GM12892 (cell line): ENCODE data around the gene EMP2.
"Not testable (repeated sequence)": the region's sequence is repeated elsewhere in the genome, so short reads cannot be mapped to it uniquely, and the experiment has no call there.

Experiments
- DNase-seq: peaks from one replicate; pipeline ENCODE4 v3.0.0; 2011; ENCODE audit not compliant: insufficient read length
- FAIRE-seq: peaks from 2 replicates; lab custom pipeline; 2011; peaks lifted over from hg19 to GRCh38; lab: Jason Lieb, UNC
- POLR2A ChIP-seq: IDR thresholded peaks from 2 replicates; pipeline ENCODE4 v1.6.1; 2011; ENCODE audit warnings: low read depth, low read length, control low read depth
- POLR2AphosphoS5 ChIP-seq: IDR thresholded peaks from 2 replicates; pipeline ENCODE4 v1.6.1; 2011; ENCODE audit warnings: low read depth, low read length, control low read depth
- TAF1 ChIP-seq: IDR thresholded peaks from 2 replicates; pipeline ENCODE4 v1.6.1; 2011; ENCODE audit warnings: low read depth, mild to moderate bottlenecking, control low read depth, low read length, borderline replicate concordance

Gene EMP2

DNA sequence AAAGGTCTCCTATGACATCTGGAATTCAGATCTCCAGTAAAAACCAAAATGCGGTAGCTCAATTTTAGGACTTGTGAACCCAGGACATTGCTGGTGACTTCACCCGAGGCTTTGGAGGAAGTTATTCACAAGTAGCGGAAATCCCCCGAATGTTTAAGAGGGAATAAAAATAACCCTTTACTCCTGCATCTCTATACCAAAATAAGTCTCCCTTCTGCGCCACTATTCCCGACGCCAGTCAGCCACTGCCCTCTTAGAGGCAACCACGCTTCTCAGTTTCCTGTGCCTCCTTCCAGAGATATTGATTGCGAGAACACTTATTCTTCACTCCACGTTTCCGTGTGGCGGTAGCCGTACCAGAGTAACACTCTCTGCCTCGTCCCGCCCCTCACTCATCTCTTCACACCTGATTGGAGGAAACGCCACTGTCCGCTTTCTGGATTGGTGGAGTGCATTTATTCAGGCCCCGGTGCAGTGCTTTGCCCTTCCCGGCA, 27.4 kb downstream of the EMP2 start:
- no peak for TF ChIP-seq POLR2AphosphoS5
- TF ChIP-seq TAF1: 0 out of 2 replicates have a peak, but pooled peaks have one; percentile 17
- FAIRE-seq: peak; percentile 79
- peak; percentile 68 for DNase-seq

DNA sequence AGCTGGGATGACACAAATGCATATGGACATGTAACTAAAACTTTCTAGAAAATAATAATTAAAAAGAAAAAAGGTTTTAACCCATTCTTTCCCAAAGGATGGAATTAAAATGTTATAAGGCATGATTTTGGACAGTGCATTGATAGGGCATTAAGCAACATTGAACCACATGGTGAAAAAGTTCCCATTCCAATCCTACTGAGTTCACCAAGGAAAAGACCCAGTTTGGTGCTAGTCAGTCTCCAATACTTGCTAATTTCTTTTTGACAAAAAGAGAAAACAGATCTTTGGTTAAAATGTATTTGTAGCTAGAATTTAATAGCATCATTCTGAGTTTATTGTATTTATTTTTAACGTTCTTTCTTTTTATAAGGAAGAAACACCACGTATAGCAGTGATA, 28.1 kb downstream of the EMP2 start:
- DNase-seq: no peak
- no peak for FAIRE-seq
- TF ChIP-seq TAF1 (no peak), POLR2A (no peak), POLR2AphosphoS5 (no peak)

DNA sequence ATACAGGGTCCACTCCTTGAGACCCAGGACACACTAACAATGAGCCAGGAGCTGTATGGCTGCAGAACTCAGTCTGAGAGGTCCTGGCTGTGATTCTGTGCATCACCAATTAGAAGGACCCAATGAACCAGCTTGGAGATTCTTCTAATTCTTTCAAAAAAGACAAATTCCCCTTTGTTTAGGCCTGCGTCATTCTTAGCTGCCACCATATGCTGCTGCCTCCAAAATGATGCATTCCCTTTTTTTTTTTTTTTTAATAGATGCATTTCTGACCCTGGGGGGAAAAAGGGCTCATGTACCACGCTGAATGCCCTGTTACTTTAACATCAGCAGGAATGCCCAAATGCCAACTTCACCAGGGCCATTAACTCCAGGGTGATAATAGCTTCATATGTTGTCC, 28.5 kb downstream of the EMP2 start:
- TF ChIP-seq POLR2A: no peak
- FAIRE-seq: no peak
- DNase-seq: no peak

DNA sequence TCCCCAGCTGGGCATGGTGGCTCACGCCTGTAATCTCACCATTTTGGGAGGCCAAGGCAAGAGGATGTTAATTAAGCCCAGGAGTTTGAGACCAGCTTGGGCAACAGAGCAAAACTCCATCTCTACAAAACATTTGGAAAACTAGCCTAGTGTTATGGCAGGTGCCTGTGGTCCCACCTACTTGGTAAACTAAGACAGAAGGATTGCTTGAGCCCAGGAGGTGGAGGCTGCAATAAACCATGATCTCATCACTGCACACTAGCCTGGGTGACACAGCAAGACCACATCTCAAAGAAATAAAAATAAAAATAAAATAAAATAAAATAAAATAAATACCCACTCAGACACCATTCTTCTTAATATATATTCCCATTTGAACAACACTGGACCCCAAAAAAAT, 32.0 kb downstream of the EMP2 start:
- FAIRE-seq (no peak), DNase-seq (no peak)
- no peak for TF ChIP-seq TAF1
- no peak for TF ChIP-seq POLR2A
- TF ChIP-seq POLR2AphosphoS5: no peak

DNA sequence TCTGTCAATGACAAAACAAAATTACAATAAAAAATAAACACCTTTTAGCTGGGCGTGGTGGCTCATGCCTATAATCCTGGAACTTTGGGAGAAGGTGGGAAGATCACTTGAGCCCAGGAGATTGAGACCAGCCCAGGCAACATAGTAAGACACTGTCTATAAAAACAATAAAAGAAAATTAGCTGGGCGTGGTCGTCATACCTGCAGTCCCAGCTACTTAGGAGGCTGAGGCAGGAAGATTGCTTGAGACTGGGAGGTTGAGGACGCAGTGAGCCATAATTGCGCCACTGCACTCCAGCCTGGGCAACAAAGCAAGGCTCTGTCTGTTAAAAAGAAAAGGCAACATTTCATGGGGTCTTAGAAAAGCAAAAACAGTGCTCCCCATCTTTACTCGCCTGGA, 32.7 kb downstream of the EMP2 start:
- no peak for FAIRE-seq
- DNase-seq: no peak
- TF ChIP-seq TAF1 (no peak), POLR2AphosphoS5 (no peak), POLR2A (no peak)

DNA sequence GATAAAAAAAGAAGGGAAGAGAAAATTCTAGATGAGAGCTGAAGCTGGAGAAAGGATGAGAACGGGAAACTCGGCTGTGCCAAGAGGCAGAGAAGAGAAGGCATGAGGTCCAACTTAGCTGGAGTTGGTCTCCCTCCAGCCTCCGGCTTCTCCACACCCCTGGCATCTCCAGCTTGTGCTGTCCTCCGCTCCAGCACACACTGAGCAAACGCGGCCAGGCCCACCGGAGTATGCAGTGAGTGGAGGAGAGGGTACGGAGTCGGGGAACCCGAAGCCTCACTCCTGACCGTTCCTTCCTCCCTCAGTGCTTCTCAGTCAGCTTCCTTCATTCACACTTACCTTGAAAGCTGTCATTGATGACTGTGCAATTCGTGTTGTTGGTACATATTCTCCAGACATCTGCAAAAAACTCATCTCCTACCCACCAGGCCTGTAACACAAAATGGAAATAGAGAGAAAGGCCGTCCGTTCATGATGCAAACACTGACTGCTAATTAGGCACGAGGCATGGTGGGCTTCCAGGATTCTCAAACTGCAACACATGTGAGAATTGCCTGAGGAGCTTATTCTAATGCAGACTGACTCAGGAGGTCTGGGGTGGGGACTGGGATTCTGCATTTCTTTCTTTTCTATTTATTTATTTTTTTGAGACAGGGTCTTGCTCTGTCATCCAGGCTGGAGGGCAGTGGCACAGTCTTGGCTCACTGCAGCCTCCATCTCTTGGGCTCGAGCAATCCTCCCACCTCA, 37.0 kb downstream of the EMP2 start:
- no peak for FAIRE-seq
- TF ChIP-seq POLR2AphosphoS5 (no peak), POLR2A (no peak), TAF1 (no peak)

DNA sequence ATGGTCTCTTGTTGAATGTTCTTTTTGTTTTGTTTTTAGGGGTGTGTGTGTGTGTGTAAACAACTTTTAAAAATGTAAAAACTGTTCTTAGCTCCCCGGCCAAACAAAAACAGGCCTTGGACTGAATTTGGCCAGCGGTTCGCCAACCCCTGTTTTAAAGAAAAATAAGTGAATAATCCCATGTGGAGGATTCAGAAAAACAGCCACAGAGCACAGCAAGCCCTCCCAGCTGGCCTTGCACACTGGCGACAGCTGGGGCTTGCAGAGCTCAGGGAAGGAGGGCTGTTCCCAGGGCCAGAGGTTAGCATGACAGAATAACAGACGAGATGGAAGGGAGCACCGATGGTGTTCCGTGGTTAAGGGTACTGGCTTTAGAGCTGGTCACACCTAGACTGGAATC, 39.0 kb downstream of the EMP2 start:
- no peak for DNase-seq
- TF ChIP-seq POLR2AphosphoS5: no peak
- TF ChIP-seq POLR2A: no peak
- TF ChIP-seq TAF1: no peak
- no peak for FAIRE-seq

More for the DNA sequence above, 37.0 kb downstream of the EMP2 start:
- DNase-seq: no peak

DNA sequence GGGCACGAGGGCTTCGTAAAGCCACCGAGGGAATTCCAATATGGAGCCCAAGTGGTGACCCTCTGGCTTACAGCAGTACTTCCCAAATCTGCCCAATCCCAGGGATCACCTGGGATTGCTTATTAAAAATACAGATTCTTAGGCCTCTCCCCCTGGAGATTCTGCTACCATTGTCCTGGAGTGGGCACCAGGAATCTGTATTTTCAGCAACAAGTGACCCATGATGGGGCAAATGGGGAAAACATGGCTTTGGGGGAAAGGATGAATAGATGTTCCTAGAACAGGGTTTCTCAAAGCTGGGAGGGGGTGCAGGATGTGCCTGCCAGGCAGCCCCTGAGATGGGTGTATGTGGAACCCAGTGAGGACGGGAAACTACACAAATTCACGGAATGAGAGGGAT, 40.6 kb downstream of the EMP2 start:
- DNase-seq: no peak
- TF ChIP-seq POLR2AphosphoS5: no peak
- no peak for TF ChIP-seq POLR2A
- TF ChIP-seq TAF1: no peak
- FAIRE-seq: no peak

DNA sequence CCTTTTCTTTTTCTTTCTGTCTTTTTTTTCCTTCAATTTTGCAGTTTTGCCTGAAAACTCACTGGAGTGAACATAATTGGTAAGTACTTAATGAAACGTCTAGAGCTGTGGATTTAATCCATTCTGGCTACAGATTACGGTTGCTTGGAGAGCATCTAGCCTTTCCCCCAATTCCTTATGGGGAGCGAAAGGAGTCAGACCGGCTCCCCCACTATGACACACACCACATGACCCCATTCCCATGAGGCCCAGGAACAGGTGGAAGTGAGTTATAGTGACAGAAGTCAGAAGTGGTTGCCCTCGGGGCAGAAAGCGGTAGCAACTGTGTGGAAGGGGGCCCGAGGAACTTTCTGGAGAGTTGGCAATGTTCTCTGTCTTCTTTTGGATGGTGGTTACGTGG, 41.2 kb downstream of the EMP2 start:
- TF ChIP-seq TAF1: no peak
- TF ChIP-seq POLR2A: no peak
- no peak for TF ChIP-seq POLR2AphosphoS5
- DNase-seq (no peak), FAIRE-seq (no peak)

DNA sequence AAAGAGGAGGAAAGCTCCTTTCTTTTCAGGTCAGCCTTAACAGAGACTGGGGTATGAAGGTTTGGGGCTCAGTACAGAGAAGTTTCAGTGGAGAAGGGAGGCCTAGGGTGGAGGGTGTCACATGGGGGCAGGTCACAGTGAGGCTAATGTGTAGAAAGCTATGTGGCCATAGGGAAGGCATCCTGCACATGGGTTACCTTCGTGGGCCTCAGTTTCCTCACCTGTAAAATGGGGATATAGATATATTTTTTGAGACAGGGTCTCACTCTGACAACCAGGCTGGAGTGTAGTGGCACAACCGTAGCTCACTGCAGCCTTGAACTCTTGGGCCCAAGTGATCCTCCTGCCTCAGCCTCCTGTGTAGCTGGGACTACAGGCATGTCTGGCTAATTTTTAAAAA, 41.8 kb downstream of the EMP2 start:
- DNase-seq: no peak
- no peak for TF ChIP-seq POLR2A
- no peak for TF ChIP-seq TAF1
- TF ChIP-seq POLR2AphosphoS5: no peak
- no peak for FAIRE-seq

DNA sequence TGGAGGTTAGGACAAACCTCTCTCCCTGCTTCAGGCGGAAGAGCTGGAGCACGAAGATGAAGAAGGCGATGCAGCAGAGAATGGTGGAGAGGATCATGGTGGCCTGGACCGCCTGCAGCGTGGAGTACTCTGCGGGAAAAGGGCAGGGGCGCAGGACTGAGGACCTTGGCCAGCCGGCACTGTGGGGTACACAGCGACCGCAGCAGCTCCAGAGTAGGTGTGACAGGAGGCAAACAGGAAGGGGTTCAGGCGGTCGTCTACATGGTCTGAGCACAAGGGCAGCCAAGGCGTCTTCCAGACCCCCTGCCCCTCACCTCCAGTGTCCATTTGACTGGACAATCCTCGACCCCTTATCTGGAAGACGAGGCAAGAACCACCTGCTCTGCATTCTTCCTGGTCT, 42.5 kb downstream of the EMP2 start:
- TF ChIP-seq POLR2A (no peak), POLR2AphosphoS5 (no peak), TAF1 (no peak)
- DNase-seq: no peak
- FAIRE-seq: no peak

DNA sequence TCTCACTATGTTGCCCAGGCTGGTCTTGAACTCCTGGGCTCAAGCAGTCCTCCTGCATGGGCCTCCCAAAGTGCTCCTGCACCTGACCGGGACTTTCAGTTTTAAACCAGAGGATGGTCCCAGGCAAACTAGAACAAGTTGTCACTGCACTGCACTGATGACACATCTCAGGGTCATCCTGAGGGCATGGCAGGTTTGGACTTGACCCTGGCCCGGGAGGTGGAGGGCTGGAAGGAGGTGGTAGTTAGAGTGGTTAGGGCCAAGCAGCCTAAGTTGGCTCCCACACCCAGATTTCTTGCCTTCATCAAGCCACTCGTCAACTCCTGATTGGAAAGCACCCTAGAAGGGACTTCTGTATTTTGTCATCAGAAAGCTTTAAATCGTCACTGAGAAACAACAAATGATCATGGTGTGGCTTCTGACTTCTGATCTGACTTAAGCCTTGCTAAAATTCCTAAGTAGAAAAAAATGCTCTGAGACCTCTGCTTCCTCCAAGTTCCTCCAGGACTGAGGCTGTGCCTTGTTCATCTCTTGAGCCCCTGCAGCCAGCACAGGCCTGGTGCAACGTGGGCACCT, 43.5 kb downstream of the EMP2 start:
- DNase-seq: no peak
- peak; percentile 44 for FAIRE-seq
- no peak for TF ChIP-seq TAF1
- no peak for TF ChIP-seq POLR2A
- no peak for TF ChIP-seq POLR2AphosphoS5

DNA sequence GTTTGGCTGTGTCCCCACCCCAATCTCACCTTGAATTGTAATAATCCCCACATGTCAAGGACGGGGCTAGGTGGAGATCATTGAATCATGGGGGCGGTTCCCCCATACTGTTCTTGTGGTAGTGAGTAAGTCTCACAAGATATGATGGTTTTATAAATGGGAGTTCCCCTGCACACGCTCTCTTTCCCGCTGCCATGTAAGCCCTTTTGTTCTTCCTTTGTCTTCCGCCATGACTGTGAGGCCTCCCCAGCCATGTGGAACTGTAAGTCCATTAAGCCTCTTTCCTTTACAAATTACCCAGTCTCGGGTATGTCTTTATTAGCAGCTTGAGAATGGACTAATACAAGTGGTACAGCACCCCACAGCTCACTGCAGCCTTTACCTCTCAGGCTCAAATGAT, 44.1 kb downstream of the EMP2 start:
- not testable (repeated sequence) for DNase-seq, FAIRE-seq
